NCI-H69 (cell line): ENCODE results near the gene LRP1-AS.
A peak's percentile ranks its signal among the peaks of the same experiment; 100 is the strongest.
"Not testable (repeated sequence)": the region's sequence is repeated elsewhere in the genome, so short reads cannot be mapped to it uniquely, and the experiment has no call there.

Source experiments
- DNase-seq: peaks from one replicate; lab custom pipeline; 2025; lab: John Stamatoyannopoulos, UW

The LRP1-AS gene

GRCh38 chr12:57120718-57121117 is 26.7 kb downstream of the LRP1-AS start:
- DNase-seq: not testable (repeated sequence)

- DNase-seq: no peak
Observed at GRCh38 chr12:57119294-57120085, 27.9 kb downstream of the LRP1-AS start.

GRCh38 chr12:57118711-57119271 is 28.6 kb downstream of the LRP1-AS start:
- DNase-seq: no peak

- no peak for DNase-seq
Observed at GRCh38 chr12:57116580-57117281, 30.7 kb downstream of the LRP1-AS start.

GRCh38 chr12:57112492-57113294 is 34.7 kb downstream of the LRP1-AS start:
- no peak for DNase-seq

GRCh38 chr12:57111031-57111734 is 36.2 kb downstream of the LRP1-AS start, which contains the start of gene STAT6:
TSS of gene STAT6 (minus strand) at chr12:57111362. CDS start at chr12:57108278, 3,084 bp downstream.
- peak; percentile 14 for DNase-seq

- no peak for DNase-seq
Observed at GRCh38 chr12:57110104-57111030, 37.1 kb downstream of the LRP1-AS start.

- DNase-seq: no peak
Observed at GRCh38 chr12:57109207-57110103, 38.0 kb downstream of the LRP1-AS start.

- no peak for DNase-seq
Observed at GRCh38 chr12:57107456-57108155, 39.8 kb downstream of the LRP1-AS start.

GRCh38 chr12:57106021-57106708 is 41.3 kb downstream of the LRP1-AS start:
- DNase-seq: no peak

- DNase-seq: no peak
Observed at GRCh38 chr12:57105011-57105753, 42.2 kb downstream of the LRP1-AS start.

GRCh38 chr12:57104292-57104910 is 43.0 kb downstream of the LRP1-AS start:
- no peak for DNase-seq

- no peak for DNase-seq
Observed at GRCh38 chr12:57103856-57104255, 43.6 kb downstream of the LRP1-AS start.

GRCh38 chr12:57101892-57102695 is 45.3 kb downstream of the LRP1-AS start:
- no peak for DNase-seq

- DNase-seq: no peak
Observed at GRCh38 chr12:57099766-57100165, 47.7 kb downstream of the LRP1-AS start.
